ENCODE data around the gene TUBGCP3. TPM values are rescaled to one million over a fixed set of nuclear protein-coding genes. Genes with fewer than 3 reads are reported as not detected.

Gene TUBGCP3
- total RNA-seq, 1 experiment from 2014 or later, result 51.4 TPM

- Histone ChIP-seq H3K36me3 (ENCODE audit: control insufficient read depth in 1 of 2, insufficient read depth in 2 of 2, low read length in 2 of 2) (no peaks in the 10 kb centered on the region), H3K4me3 (replicated peaks in 1 of 2; ENCODE audit: low read depth in 1 of 2, low read length in 2 of 2) (no peak overlapping the region), H3K4me1 (ENCODE audit: control insufficient read depth in 1 of 2, insufficient read depth in 2 of 2, low read length in 2 of 2) (no peaks in the 10 kb centered on the region), H3K27ac (ENCODE audit: low read depth, low read length) (no peak overlapping the region), H3K9ac (ENCODE audit: low read length) (no peak overlapping the region), H3K4me2 (ENCODE audit: low read length) (no peak overlapping the region), H3K79me2 (ENCODE audit: insufficient read depth, low read length) (no peaks in the 10 kb centered on the region), H3K9me3 (ENCODE audit: control insufficient read depth in 1 of 2, insufficient read depth in 1 of 2, low read depth in 1 of 2, low read length in 2 of 2) (no peaks in the 10 kb centered on the region), H2AFZ (ENCODE audit: low read depth, low read length, poor library complexity, severe bottlenecking) (no peak overlapping the region), H4K20me1 (ENCODE audit: insufficient read depth) (no peaks in the 10 kb centered on the region), H3K27me3 (ENCODE audit: insufficient read depth, low read length) (no peaks in the 10 kb centered on the region), H3K9me2 (ENCODE audit: insufficient read depth) (no peaks in the 10 kb centered on the region)
- DNase-seq (ENCODE audit: low read depth, low spot score) (no peak), ATAC-seq (no peak)
- POLR2A ChIA-PET, result no interaction called here
- TF ChIP-seq MAX (IDR thresholded peaks at IDR 0.05) (no peak), EZH2 (IDR thresholded peaks at IDR 0.05) (no peak), YY1 (IDR thresholded peaks at IDR 0.05; ENCODE audit: extremely low read depth, insufficient replicate concordance, low read depth, low read length) (no peak), TCF7L2 (IDR thresholded peaks at IDR 0.05; ENCODE audit: borderline replicate concordance, extremely low read depth, insufficient read depth, insufficient read length) (no peak)
- RAD21 ChIA-PET (ENCODE audit: low non-redundant PET in 1 of 2, low total read pairs in 2 of 2, uncharacterized antibody in 2 of 2, unreplicated experiment in 2 of 2), result no interaction called here
- intact Hi-C loops (cut with micrococcal nuclease), result no loop called here
- no TSS peak for BruUV-seq (replicated peaks)
- CTCF ChIA-PET, result no interaction called here
These were observed 110.8 kb downstream of the TUBGCP3 start for GRCh38 chr13:112477070-112477619.

- Histone ChIP-seq H3K9me2 (ENCODE audit: insufficient read depth) (no peaks in the 10 kb centered on the region), H4K20me1 (ENCODE audit: insufficient read depth) (no peaks in the 10 kb centered on the region), H3K36me3 (ENCODE audit: control insufficient read depth in 1 of 2, insufficient read depth in 2 of 2, low read length in 2 of 2) (no peaks in the 10 kb centered on the region), H3K4me2 (ENCODE audit: low read length) (no peak overlapping the region), H3K4me1 (ENCODE audit: control insufficient read depth in 1 of 2, insufficient read depth in 2 of 2, low read length in 2 of 2) (no peaks in the 10 kb centered on the region), H2AFZ (ENCODE audit: low read depth, low read length, poor library complexity, severe bottlenecking) (no peak overlapping the region), H3K27ac (ENCODE audit: low read depth, low read length) (no peak overlapping the region), H3K9me3 (ENCODE audit: control insufficient read depth in 1 of 2, insufficient read depth in 1 of 2, low read depth in 1 of 2, low read length in 2 of 2) (no peaks in the 10 kb centered on the region), H3K4me3 (replicated peaks in 1 of 2; ENCODE audit: low read depth in 1 of 2, low read length in 2 of 2) (no peak overlapping the region), H3K9ac (ENCODE audit: low read length) (no peak overlapping the region), H3K79me2 (ENCODE audit: insufficient read depth, low read length) (no peaks in the 10 kb centered on the region), H3K27me3 (ENCODE audit: insufficient read depth, low read length) (no peaks in the 10 kb centered on the region)
- ATAC-seq (no peak), DNase-seq (ENCODE audit: low read depth, low spot score) (no peak)
- ChIA-PET POLR2A (no interaction called here), CTCF (no interaction called here), RAD21 (ENCODE audit: low non-redundant PET in 1 of 2, low total read pairs in 2 of 2, uncharacterized antibody in 2 of 2, unreplicated experiment in 2 of 2) (no interaction called here)
- intact Hi-C loops (cut with micrococcal nuclease), result no loop called here
- BruUV-seq (replicated peaks), result no TSS peak
- TF ChIP-seq FOSL1 (IDR thresholded peaks at IDR 0.05; ENCODE audit: low read depth) (no peak), POLR2AphosphoS5 (IDR thresholded peaks at IDR 0.05; ENCODE audit: low read depth, low read length) (no peak), CBX3 (IDR thresholded peaks at IDR 0.05; ENCODE audit: low read depth) (no peak), TCF7L2 (IDR thresholded peaks at IDR 0.05; ENCODE audit: borderline replicate concordance, extremely low read depth, insufficient read depth, insufficient read length) (no peak), ELF1 (IDR thresholded peaks at IDR 0.05; ENCODE audit: borderline replicate concordance, low read depth) (no peak), REST (IDR thresholded peaks at IDR 0.05; ENCODE audit: low read depth) (no peak), POLR2A (IDR thresholded peaks at IDR 0.05; ENCODE audit: borderline replicate concordance, extremely low read depth, insufficient read depth, insufficient read length) (no peak), YY1 (IDR thresholded peaks at IDR 0.05; ENCODE audit: extremely low read depth, insufficient replicate concordance, low read depth, low read length) (no peak), ZBTB33 (IDR thresholded peaks at IDR 0.05; ENCODE audit: extremely low read depth, insufficient replicate concordance, low read length) (no peak), EZH2 (IDR thresholded peaks at IDR 0.05) (no peak), CEBPB (IDR thresholded peaks at IDR 0.05; ENCODE audit: low read depth) (no peak), SP1 (IDR thresholded peaks at IDR 0.05; ENCODE audit: low read depth) (no peak)
These were observed 112.1 kb downstream of the TUBGCP3 start for GRCh38 chr13:112475889-112476288.

Data from HCT116 (cell line).